NCI-H1694 treated with DMSO at 0.1 percent for 48 hours (cell line): Measurements from ENCODE around the gene ABCD4.
A peak's percentile ranks its signal among the peaks of the same experiment; 100 is the strongest.
"Not testable (repeated sequence)": the region's sequence is repeated elsewhere in the genome, so short reads cannot be mapped to it uniquely, and the experiment has no call there.

ENCODE experiments used
- DNase-seq: peaks from one replicate; lab custom pipeline; 2025; lab: John Stamatoyannopoulos, UW

The ABCD4 gene

DNA sequence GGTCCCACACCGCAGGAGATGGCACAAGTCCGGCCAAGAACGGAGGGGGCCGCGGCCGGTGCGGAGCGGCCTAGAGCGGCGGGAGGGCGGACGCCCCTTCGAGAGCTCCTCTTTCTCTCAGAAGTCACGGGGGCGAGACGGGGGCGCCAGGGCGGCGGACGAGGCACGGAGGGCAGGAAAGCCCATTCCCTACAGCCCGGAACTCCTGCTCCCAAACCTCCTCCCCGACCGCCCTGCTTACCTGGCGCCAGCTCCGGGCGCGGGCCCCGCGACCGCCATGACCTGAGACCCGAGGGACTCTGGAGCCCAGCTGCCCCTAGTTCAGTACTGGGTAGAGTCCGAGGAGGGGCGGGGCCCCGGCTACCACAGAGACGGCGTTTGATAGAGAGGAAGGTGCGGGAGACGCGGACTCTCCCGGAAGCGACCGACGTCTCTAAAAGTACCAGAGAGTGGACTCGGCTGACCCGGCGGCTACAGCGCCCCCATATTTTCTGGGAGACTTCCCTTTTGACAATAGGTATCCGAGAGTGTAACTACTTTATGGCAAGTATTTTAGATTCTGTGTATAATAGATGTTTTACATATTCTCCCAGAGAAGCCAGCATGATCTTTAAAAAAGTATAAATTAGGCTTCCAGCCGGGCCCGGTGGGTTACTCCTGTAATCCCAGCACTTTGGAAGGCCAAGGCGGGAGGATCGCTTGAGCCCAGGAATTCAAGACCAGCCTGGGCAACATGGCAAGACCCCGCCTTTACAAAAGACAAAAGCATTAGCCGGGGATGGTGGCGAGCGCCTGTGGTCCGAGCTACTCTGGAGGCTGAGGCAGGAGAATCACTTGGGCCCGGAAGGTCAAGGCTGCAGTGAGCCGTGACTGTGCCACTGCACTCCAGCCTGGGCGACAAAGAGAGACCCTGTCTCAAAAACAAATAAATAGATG lies at the start of gene ABCD4:
Gene ABCD4 (minus strand): TSS at position 301 of the 936 bp plus-strand sequence. CDS start 22 bp downstream, at position 279.
- DNase-seq: peak; percentile 95

DNA sequence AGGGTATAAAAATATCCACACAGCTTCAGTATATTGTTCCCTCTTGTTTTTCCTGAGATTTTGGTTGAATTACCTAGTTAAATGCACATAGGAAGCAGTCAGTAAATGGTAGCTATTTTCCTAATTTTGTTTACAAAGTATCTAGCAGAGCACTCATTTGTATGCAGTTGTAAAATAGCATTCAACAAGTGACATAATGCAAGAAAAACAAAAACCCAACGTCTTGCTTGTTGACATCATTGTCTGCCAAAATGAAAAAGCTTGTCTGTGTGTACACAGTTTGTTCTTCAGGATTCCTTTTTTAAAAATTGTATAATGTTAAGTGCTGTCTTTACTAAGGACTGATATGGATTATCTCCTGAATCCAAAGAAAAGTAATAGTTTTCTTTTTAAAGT lies 48.2 kb upstream of the ABCD4 start:
- DNase-seq: no peak

DNA sequence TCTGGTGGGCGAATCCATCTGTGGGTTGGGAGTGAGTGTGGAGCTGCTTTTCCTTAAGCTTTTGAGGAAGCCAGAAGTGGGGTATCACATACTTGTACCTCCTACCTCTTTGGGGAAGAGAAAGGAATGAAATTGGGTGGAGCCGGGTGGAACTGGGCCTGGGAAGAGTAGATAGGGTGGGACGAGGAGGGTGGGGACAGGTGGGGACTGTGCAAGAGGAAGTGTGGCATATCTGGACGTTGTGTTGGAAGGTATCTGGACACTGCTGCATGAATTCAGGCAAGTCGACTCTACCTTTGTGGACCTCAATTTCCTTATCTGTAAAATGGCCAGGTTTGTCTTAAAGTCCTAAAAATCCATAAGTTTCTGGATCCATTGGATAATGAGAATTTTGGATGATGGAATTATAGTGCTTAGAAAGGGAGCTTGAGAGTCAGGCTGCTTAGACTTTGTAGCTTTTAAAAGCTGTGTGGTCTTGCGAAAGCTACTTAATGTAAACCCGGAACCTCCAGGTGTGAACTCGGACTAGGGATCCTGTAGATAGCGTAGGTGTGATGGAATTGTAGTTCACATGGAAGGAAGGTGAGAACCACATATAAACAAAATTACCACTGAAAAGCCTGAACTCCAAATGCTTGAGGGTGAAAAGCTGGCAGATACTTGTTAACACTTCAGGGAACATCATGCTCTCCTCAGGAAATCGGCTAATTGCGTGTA lies 47.6 kb upstream of the ABCD4 start:
- DNase-seq: no peak

DNA sequence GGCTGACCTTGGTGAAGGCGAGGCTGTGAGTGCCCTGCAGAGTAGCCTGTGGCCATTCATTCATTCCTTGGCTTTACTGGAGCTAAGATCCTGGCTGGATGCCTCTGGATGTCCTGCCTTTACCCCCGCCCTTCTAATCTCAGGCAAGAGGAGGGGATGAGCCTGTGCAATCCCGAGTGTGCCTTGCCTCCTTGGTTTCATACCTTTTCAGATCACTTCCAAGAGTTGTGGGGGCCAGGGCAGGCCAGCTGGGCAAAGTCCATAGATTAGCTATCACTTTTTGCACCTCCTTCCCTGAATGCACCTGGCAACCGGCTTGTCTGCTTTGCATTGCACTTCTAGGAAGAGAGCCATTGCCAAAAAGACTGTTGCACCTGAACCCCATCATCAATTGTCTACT lies 47.0 kb upstream of the ABCD4 start:
- DNase-seq: no peak

DNA sequence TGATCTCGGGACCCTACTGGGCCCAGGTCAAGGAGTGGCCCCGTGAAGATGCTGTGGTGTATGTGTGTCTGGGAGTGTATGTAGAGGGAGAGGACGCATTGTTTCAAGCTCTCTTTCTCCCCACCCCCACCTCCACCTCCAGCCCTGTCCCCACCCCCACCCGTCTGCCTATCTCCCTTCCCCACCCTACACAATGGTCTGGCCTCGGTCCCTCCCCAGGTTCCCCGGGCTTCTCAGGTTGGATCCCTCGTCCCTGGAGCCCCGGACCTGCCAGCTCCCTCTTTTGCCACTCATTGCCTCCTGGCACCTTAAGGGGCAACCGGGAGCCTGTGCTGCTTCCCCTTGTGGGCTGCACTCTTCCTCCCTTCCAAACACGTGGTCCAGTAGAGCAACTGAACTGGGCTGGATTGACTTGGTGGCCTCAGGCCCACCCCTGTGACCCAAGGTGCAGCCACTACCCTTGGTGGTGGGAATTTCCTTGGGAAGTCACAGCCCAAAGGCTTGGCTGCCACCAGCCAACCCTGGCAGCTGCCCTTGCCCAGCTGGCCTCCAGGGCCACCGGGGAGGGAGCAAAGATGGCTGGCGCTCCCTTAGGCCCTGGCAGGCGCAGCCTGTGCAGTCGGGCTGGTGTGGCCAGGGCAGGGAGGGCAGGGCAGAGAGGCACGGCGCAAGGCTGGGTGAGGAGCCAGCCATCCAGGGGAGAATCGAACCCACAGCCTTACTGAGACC lies 46.2 kb upstream of the ABCD4 start:
- DNase-seq: no peak

DNA sequence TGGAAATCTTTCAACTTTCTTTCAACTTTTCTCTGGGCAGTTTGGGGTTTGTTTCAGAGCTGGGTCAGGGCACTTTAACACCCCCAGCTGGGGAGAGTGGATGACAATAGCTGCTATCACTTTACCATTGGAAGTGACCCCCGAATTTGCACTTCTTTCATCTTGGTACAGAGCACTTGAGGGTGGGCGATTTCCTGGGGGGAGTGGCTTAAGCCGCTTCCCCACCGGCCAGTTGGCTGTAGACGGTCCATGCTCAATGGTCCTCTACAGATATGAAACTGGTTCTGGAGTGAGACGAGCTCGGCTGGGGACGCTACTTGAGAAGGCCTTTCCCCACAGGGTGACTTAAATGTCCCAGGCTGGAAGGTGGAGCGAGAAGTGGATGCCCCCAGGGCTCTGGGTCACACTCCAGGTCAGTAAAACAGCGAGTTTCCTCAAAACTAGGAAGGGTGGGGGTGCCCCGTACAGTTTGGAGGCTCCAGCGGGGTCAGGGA lies 45.6 kb upstream of the ABCD4 start, which contains the start of gene VRTN:
Gene VRTN (plus strand): TSS at position 231 of the 494 bp plus-strand sequence. CDS start 8,313 bp downstream, outside the sequence.
- no peak for DNase-seq

DNA sequence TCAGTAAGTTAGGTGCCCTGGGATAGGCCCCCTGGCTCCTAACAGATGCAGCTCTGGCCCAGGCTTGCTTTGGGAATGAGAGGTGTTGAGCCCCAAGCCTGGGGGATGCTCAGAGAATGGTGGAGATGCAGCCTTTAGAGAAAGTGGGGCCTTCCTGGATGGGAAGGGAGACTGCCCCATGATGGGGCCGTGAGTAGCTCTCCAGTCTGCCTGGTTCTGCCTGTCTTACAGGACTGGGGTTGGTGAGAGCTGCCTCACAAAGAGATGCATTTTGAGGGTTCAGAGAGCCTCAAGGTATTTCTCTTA lies 45.0 kb upstream of the ABCD4 start:
- no peak for DNase-seq

DNA sequence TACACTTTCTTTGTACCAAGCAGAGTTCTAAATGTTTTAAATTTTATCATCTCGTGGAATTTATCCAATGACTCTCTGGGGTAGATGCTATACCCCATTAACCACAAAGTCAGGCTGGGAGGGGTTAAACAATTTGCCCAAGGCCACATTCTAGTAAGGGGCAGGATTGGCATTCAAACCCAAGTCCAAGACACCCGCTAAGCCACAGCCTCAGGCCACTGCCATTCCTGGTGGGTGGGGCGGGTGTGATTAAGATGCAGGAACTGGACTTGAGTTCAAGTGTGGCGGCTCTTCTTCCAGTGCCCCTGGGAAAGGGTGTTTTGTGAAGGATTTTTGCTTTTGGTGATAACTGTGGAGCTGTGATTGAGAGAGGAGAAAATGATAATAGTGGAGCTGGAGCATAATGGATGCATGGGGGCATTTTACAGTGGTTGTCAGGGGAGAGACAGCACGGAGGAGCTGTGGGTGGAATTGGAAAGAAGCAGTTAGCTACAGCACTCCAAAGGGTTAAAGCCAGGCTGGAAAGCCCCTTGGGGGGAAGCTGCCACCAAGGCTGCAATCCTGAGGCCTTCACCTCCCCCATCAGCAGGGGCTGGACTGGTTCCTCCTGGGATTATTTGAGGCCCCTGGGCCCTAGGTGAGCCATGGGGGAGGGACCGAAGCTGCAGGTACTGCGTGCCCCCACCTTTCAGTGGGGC lies 44.5 kb upstream of the ABCD4 start:
- DNase-seq: no peak

DNA sequence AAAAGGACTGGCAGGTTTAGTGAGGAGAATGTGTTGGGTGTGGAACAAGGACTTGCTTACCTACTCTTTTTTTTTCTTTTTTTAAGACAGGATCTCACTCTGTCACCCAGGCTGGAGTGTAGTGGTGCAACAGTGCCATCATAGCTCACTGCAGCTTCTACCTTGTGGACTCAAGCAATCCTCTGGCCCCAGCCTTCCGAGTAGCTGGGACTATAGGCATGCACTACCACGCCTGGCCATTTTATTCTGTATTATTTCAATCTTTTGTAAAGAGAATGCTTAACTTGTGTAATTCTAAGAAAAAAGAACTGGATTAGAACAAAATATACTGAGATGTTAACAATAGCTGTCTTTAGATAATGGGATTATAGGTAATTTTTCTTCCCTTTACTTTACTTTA lies 43.6 kb upstream of the ABCD4 start:
- no peak for DNase-seq

DNA sequence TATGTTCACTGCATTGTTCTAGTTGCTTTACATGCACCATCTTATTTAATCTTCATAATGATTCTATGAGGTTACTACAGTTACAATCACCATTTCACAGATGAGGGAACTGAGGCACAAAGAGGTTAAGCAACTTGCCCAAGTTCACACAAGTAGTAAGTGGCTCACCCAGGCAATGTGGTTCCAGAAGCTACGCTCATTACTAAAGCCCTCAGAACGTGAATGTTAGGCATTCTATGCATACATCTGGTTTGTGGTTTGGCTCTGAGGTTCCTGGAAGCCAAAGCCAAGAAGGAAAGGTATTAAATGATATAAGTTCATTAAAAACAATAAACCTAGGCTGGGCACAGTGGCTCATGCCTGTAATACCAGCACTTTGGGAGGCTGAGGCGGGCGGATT lies 31.2 kb upstream of the ABCD4 start:
- no peak for DNase-seq

DNA sequence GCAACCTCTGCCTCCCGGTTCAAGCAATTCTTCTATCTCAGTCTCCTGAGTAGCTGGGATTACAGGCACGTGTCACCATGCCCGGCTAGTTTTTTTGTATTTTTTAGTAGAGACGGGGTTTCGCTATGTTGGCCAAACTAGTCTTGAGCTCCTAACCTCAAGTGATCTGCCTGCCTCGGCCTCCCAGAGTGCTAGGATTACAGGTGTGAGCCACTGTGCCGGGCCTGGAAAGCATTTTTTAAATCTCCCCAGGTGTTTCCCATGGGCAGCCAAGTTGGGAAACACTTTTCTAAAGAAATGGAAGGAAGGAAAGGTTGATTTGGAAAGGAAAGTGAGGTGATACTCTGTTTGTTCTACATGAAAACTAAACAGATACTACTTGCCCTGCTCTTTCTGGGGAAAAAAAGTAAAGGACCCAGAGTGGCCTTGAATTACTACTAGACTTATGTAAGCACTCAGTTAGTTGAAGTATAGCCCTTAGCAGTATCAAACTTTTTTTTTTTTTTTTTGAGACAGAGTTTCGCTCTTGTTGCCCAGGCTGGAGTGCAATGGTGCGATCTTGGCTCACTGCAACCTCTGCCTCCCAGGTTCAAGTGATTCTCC lies 27.3 kb upstream of the ABCD4 start:
- not testable (repeated sequence) for DNase-seq

DNA sequence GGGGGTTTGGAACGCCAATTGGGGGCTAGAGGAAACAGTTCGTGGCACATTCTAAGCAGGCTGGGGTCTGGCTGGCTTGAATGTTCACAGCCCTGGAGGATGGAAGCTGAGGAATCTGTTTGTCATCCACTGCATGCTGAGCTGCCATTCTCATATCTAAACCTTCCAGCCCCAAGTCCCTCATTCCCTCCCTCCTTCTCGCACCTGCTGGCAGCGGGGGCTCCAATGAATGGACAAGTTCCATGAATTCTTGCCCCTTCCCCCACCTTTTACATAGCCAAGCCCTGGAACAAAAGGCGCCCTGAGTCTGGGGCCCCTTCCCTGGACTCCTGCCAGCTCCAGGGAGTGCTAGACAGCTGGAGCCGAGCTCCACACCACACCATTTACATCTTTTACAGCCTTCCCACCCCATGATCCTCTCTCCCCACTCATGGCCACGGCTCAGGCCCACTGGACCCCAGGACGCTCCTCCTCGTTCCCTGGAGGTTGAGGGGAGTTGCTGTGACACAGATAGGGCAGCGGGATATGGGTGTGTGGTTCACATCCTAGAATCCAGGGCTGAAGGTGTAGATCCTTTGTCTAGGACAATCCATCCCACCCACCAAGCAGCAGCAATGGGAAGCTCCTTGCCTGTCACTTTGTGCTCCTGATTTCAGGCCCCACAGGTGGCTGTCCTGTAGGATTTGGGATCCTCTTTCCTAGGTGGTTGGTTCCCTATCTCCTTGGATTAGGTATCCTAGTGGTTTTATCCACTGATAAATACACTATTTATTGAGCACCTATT lies 23.8 kb upstream of the ABCD4 start:
- DNase-seq: peak; percentile 13

DNA sequence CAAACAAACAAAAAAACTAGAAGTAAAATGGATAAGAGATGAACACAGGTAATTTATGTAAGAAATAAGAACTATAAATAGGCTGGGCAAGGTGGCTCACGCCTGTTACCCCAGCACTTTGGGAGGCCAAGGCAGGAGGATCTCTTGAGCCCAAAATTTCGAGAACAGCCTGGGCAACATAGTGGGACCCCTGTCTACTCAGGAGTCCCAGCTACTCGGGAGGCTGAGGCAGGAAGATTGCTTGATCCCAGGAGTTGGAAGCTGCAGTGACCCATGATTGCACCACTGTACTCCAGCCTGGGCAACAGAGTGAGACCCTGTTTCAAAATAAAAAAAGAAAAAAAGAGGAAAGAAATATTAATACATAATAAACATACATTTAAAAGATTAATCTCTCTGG lies 22.7 kb upstream of the ABCD4 start:
- DNase-seq: no peak

DNA sequence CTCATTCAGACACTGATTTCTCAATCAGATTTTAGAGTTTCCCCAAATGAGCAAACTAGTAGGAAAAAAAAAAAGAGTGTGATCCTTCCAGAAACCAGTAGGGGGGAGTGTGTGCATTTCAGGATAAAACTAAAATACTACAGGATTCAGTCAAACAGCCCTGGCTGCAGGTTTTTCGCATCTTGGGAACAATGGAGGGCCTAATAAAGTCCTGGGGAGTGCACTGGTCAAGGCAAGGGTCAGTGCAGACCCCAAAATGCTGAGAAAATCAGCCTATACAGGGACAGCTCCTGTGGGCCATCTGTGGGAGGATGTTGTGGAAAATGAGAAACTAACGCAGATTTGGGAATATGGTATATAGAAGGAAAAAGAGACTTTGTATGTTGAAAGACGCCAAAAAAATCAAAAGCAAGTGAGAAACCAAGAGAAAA lies 22.2 kb upstream of the ABCD4 start:
- peak; percentile 75 for DNase-seq

DNA sequence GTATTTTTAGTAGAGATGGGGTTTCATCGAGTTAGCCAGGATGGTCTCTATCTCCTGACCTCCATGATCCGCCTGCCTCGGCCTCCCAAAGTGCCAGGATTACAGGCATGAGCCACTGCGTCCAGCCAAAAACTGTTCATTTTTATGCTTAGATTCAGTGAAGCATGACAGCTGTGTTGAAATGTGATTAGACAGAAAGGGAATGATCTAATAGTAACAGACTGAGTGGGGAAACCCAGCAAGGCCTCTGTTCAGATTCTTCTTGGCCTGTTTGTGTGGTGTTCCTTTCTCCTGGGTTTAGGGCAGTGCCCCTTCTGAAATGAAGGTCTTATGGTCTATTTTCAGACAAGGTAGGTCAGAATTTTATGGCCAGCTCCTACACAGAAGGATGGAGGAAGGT lies 11.8 kb upstream of the ABCD4 start:
- DNase-seq: no peak

DNA sequence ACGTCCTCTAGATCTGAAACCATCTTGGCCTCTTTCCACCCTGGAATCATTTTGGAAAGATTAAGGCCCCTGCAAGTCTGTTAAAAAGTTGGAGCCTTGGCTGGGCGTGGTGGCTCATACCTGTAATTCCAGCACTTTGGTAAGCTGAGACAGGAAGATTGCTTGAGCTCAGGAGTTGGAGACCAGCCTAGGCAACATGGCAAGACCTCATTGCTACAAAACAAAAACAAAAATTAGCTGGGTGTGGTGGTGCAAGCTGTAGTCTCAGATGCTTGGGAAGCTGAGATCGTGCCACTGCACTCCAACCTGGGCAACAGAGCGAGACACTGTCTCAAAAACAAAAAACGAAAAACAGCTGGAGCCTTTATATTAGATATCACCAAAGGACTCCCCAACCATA lies 10.9 kb upstream of the ABCD4 start:
- DNase-seq: no peak

DNA sequence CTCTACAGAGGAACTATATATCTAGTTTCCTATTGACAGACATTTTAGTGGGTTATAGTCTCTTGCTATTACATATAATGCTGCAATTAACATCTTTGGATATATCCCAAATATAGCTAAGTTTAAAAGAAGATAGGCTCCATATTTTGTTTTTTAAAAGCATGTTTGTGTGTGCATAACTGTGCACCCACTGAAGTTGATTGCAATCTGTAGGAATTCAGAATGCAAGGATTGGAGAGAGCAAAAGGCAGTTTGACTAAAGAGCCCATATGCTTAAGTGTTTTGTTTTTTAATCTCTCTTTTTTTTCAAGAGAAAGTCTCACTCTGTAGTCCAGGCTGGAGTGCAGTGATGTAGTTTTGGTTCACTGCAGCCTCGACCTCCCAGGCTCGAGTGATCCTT lies 9.4 kb upstream of the ABCD4 start:
- DNase-seq: no peak

DNA sequence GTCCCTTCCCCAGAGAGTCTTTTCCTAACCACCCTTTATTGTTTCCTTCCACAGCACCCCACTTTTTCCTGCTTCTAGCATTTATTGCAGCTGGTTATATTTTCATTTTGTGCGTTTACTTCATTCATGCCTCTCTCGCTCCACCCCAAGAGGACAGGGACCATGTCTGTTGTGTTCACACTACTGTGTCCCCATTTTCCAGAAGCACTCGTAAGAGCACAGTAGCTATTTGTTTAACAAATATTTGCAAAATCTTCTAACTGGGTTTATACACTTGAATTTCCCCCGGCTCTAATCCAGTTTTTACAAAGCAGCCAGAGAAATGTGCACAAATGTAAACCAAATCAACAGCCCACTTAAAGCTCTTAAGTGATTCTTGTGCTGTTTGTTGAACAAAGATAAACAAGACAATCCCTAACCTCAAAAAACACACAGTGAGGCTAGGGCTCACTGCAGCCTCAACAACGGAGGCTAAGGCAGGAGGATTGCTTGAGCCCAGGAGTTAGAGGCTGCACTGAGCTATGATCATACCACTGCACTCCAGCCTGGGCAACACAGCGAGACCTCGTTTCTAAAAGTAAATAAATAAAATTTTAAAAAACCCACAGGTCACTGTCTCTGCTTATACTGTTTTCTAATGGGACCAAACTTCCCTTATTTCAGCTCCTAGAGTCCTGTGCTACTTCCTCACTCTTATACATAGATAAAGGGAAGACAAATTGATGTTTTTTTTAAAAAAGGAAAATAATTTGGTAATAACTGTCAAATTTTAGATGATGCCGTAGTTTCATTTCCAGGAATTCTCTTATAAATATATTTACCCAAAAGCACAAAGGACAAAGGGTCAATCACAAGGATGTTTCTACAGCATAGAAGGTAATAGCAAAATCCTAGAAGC lies 6.6 kb upstream of the ABCD4 start:
- no peak for DNase-seq

DNA sequence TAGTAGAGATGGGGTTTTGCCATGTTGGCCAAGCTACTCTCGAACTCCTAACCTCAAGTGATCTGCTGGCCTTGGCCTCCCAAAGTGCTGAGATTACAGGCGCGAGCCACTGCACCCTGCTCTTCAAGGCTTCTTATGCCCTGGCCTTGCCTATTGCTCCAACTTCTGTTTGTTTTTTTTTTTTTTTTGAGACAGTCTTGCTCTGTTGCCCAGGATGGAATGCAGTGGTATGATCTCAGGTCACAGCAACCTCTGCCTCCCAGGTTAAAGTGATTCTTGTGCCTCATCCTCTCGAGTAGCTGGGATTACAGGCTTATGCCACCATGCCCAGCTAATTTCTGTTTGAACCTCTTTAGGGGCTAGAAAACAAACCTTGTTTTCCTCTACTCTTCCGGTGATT lies 6.0 kb upstream of the ABCD4 start:
- DNase-seq: no peak
